Ecto neural progenitor cell (in vitro differentiated cells): ENCODE results near the gene EPS8L1.
"Not testable (repeated sequence)": the region's sequence is repeated elsewhere in the genome, so short reads cannot be mapped to it uniquely, and the experiment has no call there.

Experiments used
- DNase-seq: peaks from one replicate; pipeline ENCODE4 v3.0.0-alpha.2; 2018; ENCODE audit warnings: low spot score

Gene EPS8L1

DNA sequence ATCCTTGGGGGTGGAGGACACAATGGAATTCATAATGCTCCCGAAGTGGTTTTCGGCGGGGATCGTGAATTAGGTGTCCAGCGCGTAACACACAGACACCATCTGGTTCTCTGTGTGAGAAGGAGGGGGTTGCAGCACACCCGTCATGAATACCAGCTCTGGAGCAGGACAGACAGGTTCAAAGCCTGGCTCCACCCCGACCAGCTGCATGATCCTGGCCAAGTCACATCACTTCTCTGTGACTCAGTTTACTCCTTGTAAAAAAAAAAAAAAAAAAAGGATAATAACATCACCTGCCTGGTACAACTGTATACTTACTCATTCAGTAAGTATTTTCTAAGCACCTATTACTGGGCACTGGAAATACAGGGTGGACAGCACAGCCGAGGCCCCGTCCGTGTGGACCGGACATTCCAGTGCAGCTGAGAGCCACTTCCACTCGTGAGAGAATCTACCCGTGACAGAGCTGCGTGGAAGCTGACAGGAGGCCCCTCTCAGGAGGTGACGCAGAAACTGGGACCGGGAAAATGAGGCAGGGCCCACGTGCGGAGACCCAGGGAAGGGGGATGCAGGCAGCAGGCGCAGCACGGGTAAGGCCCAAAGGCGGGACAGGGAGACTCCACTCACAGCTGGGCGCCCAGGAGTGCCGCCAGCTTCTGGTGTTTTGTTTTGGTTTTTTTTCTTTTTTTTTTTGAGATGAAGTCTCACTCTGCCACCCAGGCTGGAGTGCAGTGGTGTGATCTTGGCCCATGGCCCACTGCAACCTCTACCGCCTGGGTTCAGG lies 24.7 kb upstream of the EPS8L1 start:
- DNase-seq = no peak

DNA sequence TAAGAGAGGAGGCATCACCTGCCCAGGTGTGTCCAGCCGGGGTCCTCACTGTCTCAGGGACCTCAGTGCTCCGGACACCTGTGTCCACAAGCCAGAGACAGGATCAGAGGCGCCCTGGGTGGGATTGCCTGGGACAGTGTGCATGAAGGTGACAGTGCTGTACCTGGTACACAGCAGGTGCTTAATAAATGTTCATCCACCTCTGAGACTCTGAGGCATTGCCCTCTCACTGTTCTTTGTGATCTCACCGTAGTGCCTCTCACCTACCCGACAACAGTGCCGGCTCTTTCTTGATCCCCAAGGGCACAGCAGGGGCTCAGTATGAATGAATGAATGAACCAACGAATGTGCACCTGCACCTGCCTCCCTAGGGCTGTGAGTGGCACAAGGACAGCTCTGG lies 21.9 kb upstream of the EPS8L1 start:
- DNase-seq = no peak

DNA sequence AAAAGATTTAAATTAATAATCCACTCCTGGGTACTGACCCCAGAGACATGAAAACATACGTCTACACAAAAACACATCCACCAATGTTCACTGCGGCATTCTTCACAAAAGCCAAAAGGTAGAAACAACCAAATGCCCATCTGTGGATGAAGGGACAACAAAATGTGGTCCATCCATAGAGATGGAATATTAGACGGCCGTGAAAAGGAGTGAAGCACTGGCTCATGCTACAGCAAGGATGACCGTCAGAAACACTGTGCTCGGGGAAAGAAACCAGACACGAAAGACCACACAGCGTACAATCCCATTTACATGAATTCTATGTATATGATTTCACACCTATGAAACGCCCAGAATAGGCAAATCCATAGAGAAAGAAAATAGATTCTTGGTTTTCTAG lies 18.8 kb upstream of the EPS8L1 start:
- no peak for DNase-seq

DNA sequence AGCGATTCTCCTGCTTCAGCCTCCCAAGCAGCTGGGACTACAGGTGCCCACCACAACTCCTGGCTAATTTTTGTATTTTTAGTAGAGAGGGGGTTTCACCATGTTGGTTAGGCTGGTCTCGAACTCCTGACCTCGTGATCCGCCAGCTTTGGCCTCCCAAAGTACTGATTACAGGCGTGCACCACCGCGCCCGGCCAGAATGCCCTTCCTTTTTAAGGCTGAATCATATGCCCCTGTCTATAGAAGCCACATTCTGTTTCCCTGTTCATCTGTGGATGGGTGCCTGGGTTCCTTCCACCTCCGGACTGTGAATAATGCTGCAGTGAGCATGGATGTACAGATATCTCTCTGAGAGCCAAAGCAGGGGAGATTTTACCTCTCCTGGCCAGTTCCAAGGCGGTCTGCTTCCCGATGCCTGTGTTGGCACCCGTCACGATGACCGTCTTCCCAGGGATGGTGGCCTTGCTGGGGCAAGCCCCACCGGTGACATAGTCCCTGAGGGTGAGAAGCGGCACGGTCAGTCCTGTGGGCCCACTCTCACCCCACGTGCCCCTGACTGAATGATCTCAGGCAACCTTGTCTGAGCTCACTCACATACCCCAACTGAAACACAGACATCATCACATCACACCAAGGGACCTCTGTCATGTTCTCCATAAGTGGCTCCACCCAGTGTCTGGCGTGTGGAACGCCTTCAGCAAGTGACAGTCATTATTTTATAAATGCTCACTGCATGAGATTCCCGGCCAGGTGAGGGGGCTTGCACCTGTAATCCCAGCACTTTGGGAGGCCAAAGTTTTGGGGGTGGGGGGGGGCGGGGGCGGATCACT lies 16.7 kb upstream of the EPS8L1 start:
- no peak for DNase-seq

DNA sequence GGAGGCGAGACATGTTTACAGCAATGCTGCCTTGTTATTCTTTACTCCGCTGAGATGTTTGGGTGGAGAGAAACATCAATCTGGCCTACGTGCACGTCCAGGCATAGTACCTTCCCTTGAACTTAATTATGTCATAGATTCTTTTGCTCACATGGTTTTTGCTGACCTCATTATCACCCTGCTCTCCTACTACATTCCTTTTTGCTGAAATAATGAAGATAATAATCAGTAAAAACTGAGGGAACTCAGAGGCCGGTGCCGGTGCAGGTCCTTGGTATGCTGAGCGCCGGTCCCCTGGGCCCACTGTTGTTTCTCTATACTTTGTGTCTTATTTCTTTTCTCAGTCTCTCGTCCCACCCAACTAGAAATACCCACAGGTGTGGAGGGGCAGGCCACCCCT lies 15.4 kb upstream of the EPS8L1 start:
- not testable (repeated sequence) for DNase-seq

DNA sequence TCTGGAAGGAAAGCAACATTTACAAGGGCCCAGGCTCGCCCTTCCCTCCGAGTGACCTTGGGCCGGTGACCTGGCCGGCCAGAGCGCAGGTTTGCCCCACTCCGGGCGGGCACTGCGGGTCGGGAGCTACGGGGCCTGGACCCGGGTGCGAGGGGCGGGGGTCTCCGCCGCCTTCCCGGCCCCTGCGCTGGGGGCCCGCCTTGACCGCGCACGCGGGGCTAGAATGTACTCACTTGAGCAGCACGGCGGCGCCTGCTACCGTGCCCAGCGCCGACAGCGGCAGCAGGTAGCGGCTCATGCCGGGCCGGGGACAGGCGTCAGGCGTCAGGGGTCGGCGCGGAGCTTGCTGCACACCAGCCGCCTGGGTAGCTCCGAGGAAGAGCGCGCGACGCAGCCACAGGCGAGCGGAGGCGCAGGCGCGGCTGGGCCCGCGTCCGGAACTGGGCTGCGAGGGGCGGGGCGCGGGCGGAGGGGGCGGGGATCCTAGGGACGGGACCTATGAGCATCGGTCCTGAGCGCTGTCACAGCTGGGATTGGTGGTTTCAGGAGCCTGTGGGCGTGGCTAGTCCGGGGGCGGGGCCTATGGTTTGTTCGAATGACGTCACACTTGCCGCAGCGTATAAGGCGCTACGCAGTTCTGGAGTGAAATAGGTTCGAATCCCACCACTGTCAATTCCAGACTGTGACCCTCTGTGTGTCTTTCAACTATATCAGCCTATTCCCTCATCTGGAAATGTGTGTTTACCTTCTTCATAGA lies 12.8 kb upstream of the EPS8L1 start, which contains the start of gene RDH13:
Gene RDH13, minus strand, starts transcription at position 414 of the 757 bp plus-strand sequence. Its CDS starts 116 bp downstream, at position 298.
- DNase-seq = peak; percentile 98

DNA sequence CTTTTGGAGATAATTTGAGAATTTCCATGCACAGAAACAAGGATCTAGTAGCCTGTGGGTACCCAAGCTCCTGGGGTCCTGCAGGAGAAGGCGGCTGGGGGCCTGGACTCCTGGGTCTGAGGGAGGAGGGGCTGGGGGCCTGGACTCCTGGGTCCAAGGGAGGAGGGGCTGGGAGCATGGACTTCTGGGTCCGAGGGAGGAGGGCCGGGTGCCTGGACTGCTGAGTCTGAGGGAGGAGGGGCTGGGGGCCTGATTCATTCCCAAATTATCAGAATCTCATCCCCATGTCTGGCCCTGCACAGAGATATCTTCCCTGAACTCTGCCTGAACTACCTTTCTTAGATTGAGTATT lies 12.2 kb upstream of the EPS8L1 start:
- DNase-seq = no peak

DNA sequence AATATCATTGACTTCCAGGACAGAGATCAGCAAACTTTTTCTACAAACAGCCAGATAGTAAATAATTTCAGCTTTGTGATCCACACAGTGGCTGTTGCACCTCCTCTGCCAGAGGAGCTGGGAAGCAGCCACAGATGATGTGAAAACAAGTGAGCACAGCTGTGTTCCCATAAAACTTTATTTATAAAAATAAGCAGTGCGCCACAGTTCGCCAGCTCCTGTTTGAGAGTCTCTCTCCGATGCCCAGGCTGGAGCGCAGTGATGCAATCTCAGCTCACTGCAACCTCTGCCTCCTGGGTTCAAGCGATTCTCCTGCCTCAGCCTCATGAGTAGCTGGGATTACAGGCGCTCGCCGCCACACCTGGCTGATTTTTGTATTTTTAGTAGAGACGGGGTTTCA lies 10.2 kb upstream of the EPS8L1 start:
- DNase-seq = not testable (repeated sequence)

DNA sequence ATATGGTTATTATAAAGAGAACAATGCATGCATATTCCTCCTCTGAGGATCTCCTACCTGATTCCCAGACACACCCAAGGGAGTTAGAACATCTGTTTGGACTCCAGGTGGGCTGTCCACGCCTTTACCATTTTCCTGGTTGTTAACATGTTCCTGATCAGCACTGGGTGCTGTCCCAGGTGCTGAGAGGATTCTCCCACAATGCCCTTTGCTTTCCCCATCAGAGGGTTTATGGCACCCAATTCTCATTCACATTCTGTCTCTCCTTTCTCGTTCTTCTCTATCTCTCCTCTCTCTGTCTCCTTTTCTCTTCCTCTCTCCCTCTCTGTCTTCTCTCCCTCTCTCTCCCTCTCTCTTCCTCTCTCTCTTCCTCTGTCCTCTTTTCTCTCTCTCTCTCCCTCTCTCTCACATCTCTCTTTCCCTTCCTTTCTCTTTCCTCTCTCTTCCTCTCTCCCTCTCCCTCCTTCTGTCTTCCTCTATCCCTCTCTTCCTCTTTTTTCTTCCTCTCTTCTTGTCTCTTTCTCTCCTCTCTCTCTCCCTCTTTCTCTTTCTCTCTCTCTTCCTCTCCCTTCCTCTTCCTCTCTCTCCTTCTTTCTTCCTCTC lies 9.5 kb upstream of the EPS8L1 start:
- no peak for DNase-seq

DNA sequence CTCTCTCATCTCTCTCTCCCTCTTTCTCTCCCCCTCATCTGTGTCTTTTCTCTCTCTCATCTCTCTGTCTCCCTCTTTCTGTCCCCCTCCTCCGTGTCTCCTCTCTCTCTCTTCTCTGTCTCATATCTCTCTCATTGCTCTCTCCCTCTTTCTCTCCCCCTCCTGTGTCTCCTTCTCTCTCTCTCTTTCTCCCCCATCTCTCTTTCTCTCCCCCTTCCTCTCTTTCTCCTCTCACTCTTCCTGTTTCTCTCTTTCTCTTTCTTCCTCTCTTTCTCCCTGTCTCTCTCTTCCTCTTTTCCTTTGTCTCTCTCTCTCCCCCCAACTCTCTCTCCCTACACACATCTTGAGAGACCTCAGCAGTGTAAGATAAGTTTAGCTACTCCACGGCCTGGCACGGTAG lies 7.8 kb upstream of the EPS8L1 start:
- DNase-seq = no peak

DNA sequence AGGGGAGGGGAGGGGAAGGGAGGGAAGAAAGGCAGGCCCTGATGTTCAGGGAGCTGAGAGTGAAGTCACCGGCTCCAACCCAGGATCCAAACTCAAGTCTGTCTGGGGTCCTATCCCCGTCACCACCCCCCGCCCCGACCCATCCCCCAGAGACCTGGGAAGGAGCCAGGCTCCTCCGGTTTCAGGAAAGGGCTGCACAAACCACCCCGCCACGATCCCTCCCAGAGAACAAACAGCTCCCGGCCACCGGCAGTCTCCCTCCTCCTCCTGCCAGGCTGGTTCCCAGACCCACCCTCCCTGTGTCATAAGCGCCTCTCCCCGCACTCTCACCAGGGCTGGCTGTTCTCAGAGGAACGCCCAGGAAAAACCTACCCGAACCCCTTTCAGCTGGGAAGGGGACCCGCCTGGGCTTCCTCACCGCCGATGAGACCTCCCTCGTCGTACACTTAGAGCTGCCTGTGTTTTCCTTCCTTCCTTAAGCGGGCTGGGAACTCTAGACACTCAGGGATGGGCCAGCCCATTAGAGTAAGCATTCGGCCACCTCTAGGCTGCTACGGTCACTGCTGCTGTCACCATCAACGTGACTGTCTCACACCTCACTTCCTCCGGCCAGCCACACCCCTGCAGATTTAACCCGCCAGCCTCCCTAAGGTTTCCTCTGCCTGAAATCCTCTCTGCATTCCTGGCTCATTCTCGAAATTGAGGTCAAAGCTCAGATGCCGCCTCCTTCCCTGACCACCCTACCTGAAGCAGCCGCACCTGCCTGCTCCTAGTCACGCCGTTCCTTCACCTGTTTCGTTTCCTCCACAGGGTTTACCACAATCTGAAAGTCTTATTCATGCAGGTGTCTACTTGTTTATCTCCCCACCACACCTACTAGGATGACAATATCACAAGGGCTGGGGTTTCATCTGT lies 6.5 kb upstream of the EPS8L1 start:
- no peak for DNase-seq

DNA sequence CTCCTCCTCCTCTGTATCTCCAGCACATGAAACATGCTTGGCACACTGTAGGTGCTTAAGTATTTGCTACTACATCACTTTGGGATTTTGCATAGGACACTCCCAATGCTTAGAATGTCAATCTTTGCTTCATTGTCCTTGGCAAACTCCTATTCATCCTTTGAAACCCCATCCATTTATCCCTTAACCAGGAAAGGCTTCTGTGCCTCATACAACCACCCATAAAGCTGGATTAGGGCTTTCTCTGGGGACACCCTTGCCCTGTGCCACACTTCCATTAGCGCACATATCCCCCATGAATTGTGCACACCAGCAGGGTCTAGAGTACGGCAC lies 5.8 kb upstream of the EPS8L1 start:
- no peak for DNase-seq

DNA sequence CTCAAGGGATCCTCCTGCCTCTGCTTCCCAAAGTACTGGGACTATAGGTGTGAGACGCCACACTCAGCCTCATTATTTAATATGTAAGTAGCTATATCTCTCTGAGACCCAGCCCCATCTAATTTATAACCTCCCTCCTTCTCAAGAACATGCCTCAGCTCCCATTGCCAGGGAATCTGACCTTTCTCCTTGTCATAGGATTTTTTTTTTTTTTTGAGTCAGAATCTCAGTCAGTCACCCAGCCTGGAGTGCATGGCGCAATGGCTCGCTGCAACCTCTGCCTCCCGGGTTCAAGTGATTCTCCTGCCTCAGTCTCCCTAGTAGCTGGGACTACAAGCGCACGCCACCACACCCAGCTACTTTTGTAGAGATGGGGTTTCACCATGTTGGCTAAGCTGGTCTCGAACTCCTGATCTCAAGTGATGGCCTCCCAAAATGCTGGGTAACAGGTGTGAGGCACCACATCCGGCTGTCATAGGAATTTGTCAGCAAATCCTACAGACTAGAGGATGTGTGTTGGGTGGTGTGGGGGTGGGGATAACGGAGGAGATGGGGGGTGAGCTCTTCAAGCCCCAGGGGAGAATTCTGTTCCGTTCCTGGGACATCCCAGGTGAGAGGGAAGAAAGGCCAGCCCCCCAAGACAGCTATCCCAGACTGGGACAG lies 5.1 kb upstream of the EPS8L1 start:
- DNase-seq = no peak

DNA sequence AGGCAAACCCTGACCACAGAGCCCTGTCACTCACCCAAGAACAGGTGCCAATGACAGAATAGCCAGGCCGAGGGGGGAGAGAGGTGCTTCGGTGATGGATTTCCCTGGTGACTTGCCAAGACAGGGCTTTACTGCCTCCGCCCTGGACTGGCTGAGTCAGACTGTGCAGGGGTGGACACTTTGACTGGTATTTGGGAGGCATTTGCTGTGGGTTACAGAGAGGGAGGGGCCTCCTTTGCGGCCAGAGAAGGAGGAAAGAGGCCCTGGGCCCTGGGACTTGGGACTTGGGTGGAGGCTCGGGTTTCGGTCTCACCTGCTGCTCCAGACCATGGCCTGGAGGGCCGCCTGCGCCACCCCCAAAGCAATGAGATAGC lies 4.6 kb upstream of the EPS8L1 start:
- no peak for DNase-seq

DNA sequence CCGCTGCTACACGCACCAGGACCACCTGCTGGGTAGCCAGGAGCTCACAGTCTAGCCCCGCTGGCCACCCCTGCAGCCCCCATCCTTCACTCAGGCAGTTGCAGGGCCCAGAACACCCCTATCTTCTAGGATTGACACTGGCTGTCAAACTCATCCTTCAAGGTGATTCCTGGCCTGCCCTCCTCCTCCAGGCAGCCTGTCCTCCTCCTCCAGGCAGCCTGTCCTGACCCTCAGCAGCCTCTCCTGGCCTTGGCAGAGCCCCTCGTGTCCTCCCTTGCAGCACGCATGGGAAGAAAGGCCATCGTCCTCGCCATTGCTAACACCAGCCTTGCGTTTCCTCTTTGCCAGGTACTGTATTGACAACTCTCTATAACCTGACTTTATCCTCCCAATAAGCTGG lies 3.8 kb upstream of the EPS8L1 start:
- DNase-seq = no peak

DNA sequence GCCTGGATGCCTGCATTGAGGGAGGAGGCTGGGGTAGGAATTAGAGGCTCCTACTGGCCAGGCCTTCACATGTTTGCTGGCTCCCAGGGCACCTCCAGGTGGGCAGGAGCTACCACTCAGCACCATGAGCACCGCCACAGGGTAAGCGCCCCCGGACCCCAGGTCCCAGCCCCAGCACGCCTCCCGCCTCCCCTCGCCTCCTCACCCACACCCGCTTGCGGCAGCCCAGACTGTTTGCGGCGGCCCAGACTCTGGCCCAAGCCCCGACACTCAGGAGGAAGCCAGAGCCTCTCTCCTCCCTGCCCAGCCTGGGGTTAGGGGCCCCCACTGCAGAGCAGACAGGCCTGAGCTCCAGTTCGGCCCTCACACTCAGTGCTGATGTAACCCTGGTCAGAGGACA lies 652 bp downstream of the EPS8L1 start:
- DNase-seq = no peak

DNA sequence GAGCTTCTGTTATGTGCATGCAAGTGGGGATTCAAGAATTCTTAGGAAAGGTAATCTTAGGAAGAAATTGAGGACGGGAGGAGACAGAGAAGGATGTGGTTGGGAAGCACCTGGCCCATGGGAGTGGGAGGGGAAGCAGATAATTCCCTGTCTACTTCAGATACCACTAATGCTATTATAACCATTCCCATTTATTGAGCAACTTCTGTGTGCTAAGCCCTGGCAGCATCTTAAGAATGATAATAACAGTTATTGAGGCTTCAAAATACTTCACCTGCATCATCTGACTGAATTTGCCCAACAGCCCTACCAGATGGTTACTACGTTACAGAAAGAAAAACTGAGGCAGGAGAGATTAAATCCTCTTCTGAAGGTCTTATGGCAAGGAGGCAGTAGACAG lies 1.4 kb downstream of the EPS8L1 start:
- no peak for DNase-seq

DNA sequence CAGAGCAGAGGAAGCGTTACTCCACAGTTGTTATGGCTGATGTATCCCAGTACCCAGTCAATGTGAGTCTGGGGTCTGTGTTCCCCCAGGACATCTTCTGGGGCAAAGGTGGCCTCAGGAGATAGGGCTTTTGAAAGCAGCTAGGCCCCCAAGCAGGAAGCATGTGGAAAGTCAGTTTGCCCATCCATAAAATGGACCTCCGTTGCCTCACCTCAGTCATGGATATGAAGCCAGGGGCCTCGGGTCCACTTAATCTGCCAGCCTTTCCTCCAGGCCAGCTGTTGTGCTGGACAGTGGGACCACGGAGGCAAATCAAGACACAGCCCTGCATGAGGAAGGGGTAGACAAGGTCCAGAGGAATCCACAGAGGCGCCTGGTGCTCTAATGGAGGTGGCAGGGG lies 3.3 kb downstream of the EPS8L1 start:
- DNase-seq = no peak

DNA sequence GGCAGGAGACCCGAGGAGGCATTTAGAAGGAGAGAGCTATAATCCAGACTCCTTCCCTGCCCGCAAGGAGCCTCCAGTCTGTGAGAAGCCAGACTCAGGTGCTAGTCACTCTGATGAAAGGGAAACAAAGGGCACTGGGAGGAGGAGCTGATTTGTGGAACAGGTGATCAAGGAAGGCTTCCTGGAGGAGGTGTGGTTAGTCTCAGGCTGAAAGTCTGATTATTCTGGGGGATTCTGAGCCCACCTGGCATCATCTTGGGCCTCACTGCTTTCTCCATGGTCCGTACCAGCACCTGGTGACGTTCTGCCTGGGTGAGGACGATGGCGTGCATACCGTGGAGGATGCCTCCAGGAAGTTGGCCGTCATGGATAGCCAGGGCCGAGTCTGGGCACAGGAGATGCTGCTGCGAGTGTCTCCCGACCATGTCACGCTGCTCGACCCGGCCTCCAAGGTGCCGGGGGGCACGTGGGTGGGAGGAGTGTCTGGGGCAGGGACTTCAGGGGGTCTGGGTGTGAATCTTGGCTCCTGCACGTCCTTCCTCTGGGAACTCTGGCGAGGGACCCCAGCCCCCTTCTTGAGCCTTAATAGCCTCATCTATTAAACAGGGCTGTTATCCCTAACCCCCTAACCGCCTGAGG lies 3.9 kb downstream of the EPS8L1 start:
- no peak for DNase-seq
